D721Med (cell line): ENCODE measurements around the gene CSF3.

ENCODE experiments used
- DNase-seq: peaks from one replicate; pipeline ENCODE4 v3.0.0; 2011; ENCODE audit warnings: low spot score; ENCODE audit not compliant: insufficient read length
- FAIRE-seq: peaks from 2 replicates; lab custom pipeline; 2011; peaks lifted over from hg19 to GRCh38; lab: Jason Lieb, UNC
- TF ChIP-seq, protein P1 (sequence below): IDR thresholded peaks from 2 replicates; pipeline ENCODE4 v1.5.1; 2012; ENCODE audit warnings: mild to moderate bottlenecking, control low read depth; ENCODE audit not compliant: insufficient read depth; ENCODE audit errors: missing control alignments

CSF3 gene

DNA sequence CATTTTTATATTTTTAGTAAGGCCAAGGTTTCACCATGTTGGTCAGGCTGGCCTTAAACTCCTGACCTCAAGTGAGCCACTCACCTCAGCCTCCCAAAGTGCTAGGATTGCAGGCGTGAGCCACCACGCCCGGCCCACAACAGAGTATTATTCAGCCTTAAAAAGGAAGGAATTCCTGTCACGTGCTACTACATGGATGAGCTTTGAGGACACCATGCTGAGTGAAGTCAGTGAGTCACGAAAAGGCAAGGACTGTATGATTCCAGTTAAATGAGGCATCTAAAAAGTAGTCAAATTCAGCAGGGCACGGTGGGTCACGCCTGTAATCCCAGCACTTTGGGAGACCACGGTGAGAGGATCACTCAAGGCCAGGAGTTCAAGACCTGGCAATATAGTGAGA, 9.7 kb downstream of the CSF3 start:
- no peak for DNase-seq
- FAIRE-seq = no peak
- TF ChIP-seq, protein P1, sequence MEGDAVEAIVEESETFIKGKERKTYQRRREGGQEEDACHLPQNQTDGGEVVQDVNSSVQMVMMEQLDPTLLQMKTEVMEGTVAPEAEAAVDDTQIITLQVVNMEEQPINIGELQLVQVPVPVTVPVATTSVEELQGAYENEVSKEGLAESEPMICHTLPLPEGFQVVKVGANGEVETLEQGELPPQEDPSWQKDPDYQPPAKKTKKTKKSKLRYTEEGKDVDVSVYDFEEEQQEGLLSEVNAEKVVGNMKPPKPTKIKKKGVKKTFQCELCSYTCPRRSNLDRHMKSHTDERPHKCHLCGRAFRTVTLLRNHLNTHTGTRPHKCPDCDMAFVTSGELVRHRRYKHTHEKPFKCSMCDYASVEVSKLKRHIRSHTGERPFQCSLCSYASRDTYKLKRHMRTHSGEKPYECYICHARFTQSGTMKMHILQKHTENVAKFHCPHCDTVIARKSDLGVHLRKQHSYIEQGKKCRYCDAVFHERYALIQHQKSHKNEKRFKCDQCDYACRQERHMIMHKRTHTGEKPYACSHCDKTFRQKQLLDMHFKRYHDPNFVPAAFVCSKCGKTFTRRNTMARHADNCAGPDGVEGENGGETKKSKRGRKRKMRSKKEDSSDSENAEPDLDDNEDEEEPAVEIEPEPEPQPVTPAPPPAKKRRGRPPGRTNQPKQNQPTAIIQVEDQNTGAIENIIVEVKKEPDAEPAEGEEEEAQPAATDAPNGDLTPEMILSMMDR = no peak

DNA sequence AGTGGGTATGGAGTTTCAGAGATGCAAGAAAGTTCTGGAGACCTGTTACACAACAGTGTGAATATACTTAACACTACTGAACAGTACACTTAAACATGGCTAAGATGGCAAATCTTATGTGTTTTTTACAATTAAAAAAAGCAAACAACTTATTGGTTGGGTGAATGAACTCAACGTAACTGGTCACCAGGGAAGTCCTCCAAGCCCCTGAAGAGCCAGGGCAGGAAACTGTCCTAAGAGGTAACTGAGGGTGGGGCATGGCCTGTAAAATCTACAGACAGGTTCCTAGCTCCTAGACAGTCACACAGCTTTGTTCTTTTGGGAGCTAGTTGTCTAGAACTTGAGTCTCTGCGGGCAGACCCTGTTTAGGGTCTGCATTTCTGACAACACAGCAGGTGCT, 10.3 kb downstream of the CSF3 start:
- no peak for FAIRE-seq
- TF ChIP-seq, protein P1 = no peak
- no peak for DNase-seq

DNA sequence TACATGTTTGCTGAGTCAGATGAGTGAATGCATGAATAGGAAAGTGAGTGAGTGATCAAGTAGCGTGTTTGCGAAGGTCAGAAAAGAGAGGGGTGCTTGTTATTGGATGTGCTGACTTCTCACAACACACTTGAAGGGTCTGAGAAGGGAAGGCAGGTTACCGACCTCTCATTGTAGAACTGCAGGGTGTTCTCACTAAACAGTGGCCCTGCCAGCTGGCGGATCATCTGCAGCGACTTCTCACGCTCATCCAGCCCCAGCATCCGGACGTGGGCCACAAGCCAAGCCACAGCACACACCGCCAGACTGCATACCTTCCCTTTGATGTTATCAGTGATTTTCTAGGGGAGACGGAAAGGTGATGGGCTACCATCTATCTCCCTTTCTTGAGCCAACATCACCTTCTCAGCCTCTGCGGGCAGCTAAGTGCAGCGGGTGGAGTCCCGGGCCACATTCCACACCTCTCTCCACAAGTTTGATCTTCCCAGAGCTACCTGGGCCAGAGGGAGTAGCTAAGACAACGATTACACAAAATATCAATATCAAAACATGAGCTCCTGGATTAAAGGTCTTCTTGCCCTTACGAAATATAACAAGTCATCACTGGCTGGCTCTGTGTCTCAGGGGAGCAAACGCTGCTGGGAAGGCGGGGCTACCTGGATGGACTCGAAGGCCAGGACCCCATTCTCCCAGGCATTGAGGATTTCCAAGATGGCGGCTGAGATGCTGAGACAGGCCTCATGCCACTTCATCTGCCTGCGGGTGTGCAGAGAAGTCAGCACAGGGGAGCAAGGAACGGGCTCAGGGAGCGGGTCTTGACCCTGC, 11.0 kb downstream of the CSF3 start:
- FAIRE-seq (no peak), DNase-seq (no peak)
- TF ChIP-seq, protein P1 = no peak

DNA sequence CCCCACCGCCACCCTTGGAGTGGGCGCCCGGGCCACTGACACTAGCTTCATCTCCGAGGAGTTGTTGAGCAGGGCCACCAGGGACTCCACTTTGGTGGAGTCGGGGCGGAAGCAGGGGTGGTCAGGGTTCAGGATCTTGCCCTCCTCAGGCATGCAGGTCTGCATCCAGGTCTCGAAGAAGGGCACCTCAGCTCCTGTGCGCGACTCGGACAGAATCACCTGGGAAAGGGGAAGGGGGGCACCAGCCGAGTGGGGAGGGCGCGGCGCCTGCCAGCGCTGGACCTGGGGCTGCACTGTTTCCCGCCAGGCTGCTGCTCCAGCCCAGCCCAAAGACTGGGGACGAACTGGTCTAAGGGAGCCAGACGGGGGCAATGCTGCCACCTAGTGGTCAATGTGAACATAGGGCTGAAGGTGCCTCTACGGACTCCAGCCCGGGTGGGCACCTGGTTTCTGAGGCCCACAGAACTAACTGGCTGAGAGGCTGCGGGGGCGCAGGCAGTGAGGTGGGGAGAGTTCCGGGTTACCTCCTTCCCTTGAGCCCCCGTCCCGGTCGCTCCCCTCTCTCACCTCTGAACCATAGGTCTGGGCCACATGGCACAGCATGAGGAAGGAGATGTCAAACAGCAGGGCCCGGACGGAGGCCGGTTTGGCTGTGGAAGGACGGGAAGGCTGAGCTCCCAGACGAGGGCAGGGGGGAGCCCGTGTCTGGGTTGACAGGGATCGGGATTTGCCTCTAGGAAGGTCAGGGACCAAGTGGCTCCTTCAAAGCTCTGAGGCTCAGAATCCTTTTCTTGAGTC, 11.8 kb downstream of the CSF3 start:
- no peak for FAIRE-seq
- TF ChIP-seq, protein P1 = peak; percentile 94
- DNase-seq = peak; percentile 94

DNA sequence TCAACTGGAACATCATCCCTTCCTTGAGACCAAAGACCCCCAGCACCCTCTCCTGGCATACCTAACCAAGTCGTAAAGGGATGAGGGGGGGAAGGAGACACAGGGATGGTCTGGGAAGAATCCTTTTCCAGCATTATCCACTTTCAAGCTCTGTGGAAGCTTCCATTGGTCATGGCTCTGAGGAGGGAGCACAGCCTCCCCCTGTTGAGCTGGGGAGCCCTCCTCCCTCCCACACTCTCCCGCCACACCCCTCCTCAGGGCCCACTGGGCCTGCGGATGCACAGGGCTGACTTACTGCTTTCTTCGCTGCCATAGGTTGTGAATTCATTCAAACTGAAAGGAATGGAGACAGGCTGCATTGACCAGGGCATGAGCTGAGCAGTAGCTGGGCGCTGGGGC, 12.4 kb downstream of the CSF3 start:
- TF ChIP-seq, protein P1 = no peak
- FAIRE-seq (no peak), DNase-seq (no peak)

DNA sequence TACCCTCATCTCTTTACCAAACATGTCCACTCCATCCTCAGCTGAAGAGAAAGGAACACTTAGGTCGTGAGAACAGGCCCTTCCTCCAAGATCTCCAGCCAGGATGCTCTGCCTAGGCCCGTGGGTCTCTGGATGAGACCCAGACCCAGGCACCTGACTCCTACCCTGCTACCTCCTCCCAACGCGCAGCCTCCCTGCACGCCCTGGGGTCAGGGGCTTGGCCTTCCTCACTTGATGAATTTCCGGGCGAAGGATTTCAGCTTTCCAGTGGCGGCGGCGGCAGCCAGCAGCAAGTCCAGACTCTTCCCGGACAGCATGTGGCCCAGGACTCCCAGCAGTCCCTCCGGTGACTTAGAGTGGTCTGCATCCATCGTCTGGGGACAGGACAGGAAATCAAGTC, 13.4 kb downstream of the CSF3 start:
- no peak for FAIRE-seq
- no peak for DNase-seq
- TF ChIP-seq, protein P1 = no peak
